ENCODE data around the gene CCM2.

The CCM2 gene

GRCh38 chr7:45037876-45038275, 37.9 kb downstream of the CCM2 start:
- DNase-seq = no peak

- no peak for DNase-seq
Observed at GRCh38 chr7:45039106-45039505, 39.1 kb downstream of the CCM2 start.

DNA sequence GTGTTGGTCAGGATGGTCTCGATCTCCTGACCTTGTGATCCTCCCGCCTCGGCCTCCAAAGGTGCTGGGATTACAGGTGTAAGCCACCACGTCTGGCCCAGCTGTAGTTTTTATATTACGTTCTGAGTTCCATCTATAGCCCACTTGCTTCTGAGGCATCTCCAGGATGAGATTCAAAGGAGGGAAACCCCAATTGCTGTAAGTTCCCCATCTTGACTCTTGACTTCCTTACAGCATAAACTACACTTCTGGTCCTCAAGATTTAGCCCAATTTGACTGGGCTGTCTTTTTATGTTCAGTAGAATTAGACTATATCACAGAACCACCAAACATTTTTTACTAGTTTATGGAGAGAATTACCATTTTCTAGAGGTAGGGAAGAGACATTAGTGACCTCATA, 44.3 kb downstream of the CCM2 start:
- no peak for DNase-seq

- no peak for DNase-seq
Observed at GRCh38 chr7:45048748-45049147, 48.7 kb downstream of the CCM2 start.

- DNase-seq = no peak
Observed at GRCh38 chr7:45050198-45050597, 50.2 kb downstream of the CCM2 start.

DNA sequence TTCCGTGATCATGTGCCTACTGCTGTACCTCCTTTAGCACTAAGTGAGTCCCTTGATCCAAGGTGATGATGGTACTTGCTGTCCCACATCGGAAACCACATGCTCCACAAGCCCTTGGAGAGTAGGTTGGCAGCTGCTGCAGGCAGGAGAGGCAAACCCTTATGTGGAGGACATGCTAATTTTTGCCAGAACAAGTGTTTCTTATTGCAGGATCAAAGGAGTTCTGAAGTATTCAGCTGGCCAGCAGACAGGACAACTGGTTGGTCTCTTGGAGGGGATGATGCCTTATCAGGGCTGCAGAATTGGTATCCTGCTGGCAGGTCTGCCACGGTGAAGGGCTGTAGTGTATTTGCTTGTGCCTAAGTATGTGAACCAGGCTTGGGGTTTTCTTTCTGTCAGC, 52.0 kb downstream of the CCM2 start:
- DNase-seq = peak; percentile 89

- no peak for DNase-seq
Observed at GRCh38 chr7:45053401-45053800, 53.4 kb downstream of the CCM2 start.

DNA sequence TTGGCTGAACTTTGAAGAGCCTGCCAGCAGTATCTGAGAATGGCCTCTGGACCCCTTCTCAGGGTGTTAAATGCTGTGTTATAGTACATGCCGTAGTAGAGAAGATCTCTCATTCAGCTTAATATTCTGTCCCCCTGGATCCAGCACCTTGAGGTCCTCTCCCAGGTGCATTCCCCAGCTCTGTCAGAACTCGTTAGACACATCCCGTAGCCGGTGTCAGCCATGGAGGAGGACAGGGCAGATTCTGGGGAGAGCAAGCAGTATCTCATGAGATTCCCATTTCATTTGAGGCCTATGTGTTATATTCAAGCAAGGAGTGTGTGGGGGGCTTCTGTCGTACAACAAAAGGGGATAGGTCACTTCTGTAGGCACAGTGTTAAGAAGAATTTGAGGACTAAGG, 53.9 kb downstream of the CCM2 start:
- no peak for DNase-seq

DNA sequence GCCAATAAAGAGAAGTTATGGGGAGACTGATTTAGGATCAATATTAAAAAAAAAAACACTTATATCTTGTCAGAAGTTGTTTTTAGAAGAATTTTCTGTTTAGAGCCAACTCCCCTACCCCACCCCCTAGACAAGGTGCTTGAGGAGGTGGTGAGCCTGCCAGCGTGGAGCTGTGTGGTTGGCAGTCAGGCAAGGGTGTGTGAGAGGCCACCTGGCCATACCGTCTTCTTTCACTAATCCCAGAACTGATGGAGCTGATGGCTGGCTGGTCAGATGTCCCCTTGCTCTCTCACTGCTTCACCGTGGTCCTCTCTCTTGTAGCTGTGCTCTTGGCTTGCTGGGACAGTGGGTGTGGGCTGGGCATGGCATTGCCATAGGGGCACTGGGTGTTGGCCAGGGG, 54.4 kb downstream of the CCM2 start:
- no peak for DNase-seq

DNA sequence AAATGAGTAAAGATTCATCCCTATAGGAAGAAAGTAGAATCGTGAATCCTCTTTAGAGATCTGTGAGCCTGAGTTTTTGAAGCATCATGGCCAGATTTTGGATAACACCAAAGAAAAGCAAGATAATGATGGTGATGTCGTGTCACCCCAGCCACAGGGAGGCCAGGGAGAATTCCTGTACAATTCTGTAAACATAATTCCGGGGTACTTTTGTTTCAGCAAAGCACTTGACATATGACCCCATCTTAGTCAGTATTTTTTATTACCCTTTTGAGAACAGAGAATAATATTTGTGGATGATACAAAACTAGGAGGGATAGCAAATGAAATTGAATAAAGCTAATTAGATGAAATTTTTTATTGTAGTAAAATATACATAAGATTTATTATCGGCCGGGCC, 55.0 kb downstream of the CCM2 start:
- no peak for DNase-seq

- DNase-seq = no peak
Observed at GRCh38 chr7:45055594-45056219, 55.7 kb downstream of the CCM2 start.

DNA sequence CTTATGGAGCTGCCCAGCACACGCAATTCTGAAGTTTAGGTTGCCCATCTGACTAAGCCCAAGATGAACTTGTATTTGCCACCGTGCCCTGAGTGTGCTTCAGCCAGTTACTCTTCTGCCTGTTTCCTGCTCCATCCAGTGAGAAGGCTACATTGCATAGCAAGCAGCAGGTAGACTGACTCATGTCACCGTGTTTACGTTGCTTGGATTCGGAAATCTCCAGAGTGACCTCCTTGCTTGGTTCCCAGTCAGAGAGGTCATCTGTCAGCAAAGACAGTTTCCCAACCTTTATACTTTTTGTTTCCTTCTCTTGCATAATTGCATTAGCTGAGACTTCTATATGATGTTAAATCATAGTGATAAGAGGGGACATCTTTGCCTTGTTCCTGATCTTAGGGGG, 57.9 kb downstream of the CCM2 start:
- DNase-seq = no peak

DNA sequence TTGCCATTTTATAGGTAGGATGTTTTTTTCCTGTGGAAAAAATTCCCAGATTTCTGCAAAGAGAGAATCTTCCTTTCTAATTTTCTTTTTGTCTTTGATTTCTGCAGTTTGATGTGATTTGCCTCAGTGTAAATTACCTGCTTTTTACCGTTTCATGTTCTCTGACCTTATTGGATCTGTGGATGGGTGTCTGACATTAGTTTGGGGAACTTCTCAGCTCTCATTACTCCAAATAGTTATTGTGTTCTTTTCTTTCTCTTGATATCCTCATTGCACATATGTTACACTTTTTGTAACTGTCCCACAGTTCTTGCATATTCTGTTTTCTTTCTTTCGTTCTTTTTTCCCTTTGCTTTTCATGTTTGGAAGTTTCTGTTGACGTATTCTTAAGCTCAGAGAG, 60.3 kb downstream of the CCM2 start:
- DNase-seq = no peak

GRCh38 chr7:45061352-45061751, 61.4 kb downstream of the CCM2 start:
- no peak for DNase-seq

GRCh38 chr7:45061806-45062425, 61.9 kb downstream of the CCM2 start:
- no peak for DNase-seq

DNA sequence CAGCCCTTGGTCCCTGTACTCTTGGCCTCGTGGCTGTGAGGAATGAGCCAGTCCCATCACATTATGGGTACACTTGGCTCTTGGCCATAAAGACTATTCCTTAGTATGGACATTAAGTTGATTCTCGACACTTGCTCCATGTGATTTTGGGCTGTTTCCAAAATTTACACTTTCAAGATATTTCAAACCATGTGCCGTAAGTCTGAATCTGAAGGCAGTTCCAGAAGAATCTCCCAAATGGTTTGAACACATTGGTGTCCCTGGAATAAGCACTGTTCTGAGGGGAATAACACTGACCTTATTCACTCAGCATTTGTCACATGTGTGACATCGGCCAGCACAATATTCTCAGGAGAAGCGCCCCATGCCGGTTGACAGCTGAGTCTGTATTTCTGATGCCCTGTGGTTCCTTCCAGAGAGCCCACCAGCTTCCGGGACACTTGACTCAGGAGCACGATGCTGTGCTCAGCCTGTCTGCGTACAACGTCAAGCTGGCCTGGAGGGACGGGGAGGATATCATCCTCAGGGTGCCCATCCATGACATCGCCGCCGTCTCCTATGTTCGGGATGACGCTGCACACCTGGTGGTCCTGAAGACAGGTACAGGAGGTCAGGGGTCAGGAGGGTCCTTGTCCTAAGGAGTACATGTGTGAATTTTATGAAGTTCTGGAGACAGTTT, 64.2 kb downstream of the CCM2 start:
- no peak for DNase-seq

GRCh38 chr7:45065031-45065995, 65.3 kb downstream of the CCM2 start:
- no peak for DNase-seq

GRCh38 chr7:45066409-45066808, 66.4 kb downstream of the CCM2 start:
- no peak for DNase-seq

GRCh38 chr7:45067582-45067981, 67.6 kb downstream of the CCM2 start:
- DNase-seq = no peak

- DNase-seq = no peak
Observed at GRCh38 chr7:45068236-45069023, 68.4 kb downstream of the CCM2 start.

- DNase-seq = no peak
Observed at GRCh38 chr7:45069444-45070253, 69.6 kb downstream of the CCM2 start.

DNA sequence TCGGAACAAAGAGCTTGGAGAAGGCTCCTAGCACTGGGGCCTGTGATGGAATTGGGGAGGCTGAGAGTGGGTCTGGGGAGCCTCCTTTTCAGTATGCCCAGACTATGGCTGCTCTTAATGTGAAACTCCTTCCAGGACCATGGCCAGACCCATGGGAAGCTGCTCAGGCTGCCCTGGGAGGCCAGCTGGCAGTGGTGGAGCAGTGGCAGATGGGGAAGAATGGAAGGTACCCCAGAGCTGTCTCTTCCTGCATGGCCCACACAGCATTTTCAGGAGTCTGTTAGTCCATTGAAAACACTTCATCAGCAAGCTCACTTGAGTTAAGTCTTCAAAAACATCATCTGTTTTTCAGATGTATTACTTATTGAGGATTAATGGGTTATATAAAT, 70.2 kb downstream of the CCM2 start:
- DNase-seq = peak; percentile 22

Measured in DMS 273 treated with DMSO at 0.1 percent for 48 hours (cell line).